SK-N-SH (cell line): ENCODE results near the gene GALNT17. TPM values are rescaled to one million over a fixed set of nuclear protein-coding genes. Genes with fewer than 3 reads are reported as not detected.
"Not testable (repeated sequence)": the region's sequence is repeated elsewhere in the genome, so short reads cannot be mapped to it uniquely, and the experiment has no call there.

Source experiments
- CTCF ChIA-PET: fragments of 300-600, 350-600 bp; formaldehyde crosslinking; extraction: SDS; loops from one replicate; lab custom pipeline; 2021; lab: Yijun Ruan, JAX
- POLR2A ChIA-PET: fragments of 350-600 bp; sonication (Branson Sonifier 250); formaldehyde crosslinking; extraction: SDS; loops from one replicate; lab custom pipeline; 2020; ENCODE audit warnings: antibody characterized with exemption, inconsistent platforms; lab: Yijun Ruan, JAX
- DNase-seq: peaks from one replicate; pipeline ENCODE4 v3.0.0; 2012
- H2AFZ ChIP-seq: fragments of 200-600 bp; sonication (generic); 2 replicates; pipeline ENCODE4 v1.8.1; 2016; ENCODE audit warnings: antibody characterized with exemption, mild to moderate bottlenecking, low read depth
- H3F3A ChIP-seq: fragments of 200-600 bp; sonication (generic); replicated peaks from 2 replicates; pipeline ENCODE3; 2016; ENCODE audit warnings: antibody characterized with exemption, mild to moderate bottlenecking; ENCODE audit not compliant: insufficient read depth
- H3K27ac ChIP-seq, 2 experiments: fragments of 200-500 bp in 1 of 2; fragments of 200-600 bp in 1 of 2; sonication (Bioruptor generic) in 1 of 2; sonication (generic), shearing (Covaris generic) in 1 of 2; 2 replicates each; pipeline versions ENCODE4 v1.5.1 to v1.6.1; 2014 to 2016; ENCODE audit warnings: low read depth in 2 of 2, inconsistent platforms in 1 of 2, low read length in 1 of 2, mild to moderate bottlenecking in 1 of 2, mixed read lengths in 1 of 2
- H3K27me3 ChIP-seq: fragments of 200-600 bp; sonication (generic), shearing (Covaris generic); 2 replicates; pipeline ENCODE4 v1.6.1; 2016; ENCODE audit warnings: mixed run types; ENCODE audit not compliant: insufficient read depth
- H3K36me3 ChIP-seq, 2 experiments: fragments of 200-500 bp in 1 of 2; fragments of 200-600 bp in 1 of 2; sonication (Bioruptor generic) in 1 of 2; sonication (generic) in 1 of 2; replicated peaks in 1 of 2; 2 replicates each; pipeline versions ENCODE3 to v1.5.1; 2014 to 2016; ENCODE audit warnings: low read length in 1 of 2, mild to moderate bottlenecking in 1 of 2; ENCODE audit not compliant: insufficient read depth in 2 of 2, control insufficient read depth in 1 of 2
- H3K4me1 ChIP-seq, 2 experiments: fragments of 200-500 bp in 1 of 2; fragments of 200-600 bp in 1 of 2; sonication (Bioruptor generic) in 1 of 2; sonication (generic), shearing (Covaris generic) in 1 of 2; 2 replicates each; pipeline versions ENCODE4 v1.5.1 to v1.6.1; 2014 to 2016; ENCODE audit warnings: low read depth in 1 of 2, low read length in 1 of 2, mixed run types in 1 of 2; ENCODE audit not compliant: insufficient read depth in 2 of 2, control insufficient read depth in 1 of 2
- H3K4me2 ChIP-seq: fragments of 200-600 bp; sonication (generic), shearing (Covaris generic); 2 replicates; pipeline ENCODE4 v1.6.1; 2017; ENCODE audit warnings: mixed run types
- H3K4me3 ChIP-seq, 2 experiments: fragments of 200-500 bp in 1 of 2; fragments of 200-600 bp in 1 of 2; sonication (Bioruptor generic) in 1 of 2; sonication (generic), shearing (Covaris generic) in 1 of 2; 2 replicates each; pipeline versions ENCODE4 v1.5.1 to v1.8.1; 2014 to 2016; ENCODE audit warnings: low read depth in 2 of 2, inconsistent platforms in 1 of 2, low read length in 1 of 2, mild to moderate bottlenecking in 1 of 2, mixed read lengths in 1 of 2, moderate library complexity in 1 of 2
- H3K79me2 ChIP-seq: fragments of 200-600 bp; sonication (generic); 2 replicates; pipeline ENCODE4 v1.8.1; 2017; ENCODE audit warnings: mild to moderate bottlenecking; ENCODE audit not compliant: insufficient read depth
- H3K9ac ChIP-seq: fragments of 200-600 bp; sonication (generic); 2 replicates; pipeline ENCODE4 v1.6.1; 2017; ENCODE audit warnings: mixed run types
- H3K9me2 ChIP-seq: fragments of 200-600 bp; sonication (generic); 2 replicates; pipeline ENCODE4 v1.6.1; 2017; ENCODE audit warnings: mixed run types
- H3K9me3 ChIP-seq: fragments of 200-600 bp; sonication (generic); 2 replicates; pipeline ENCODE4 v1.6.1; 2017; ENCODE audit warnings: mixed run types, mild to moderate bottlenecking, moderate library complexity
- H4K20me1 ChIP-seq: fragments of 200-600 bp; sonication (generic); 2 replicates; pipeline ENCODE4 v1.6.1; 2017; ENCODE audit warnings: mild to moderate bottlenecking, mixed run types; ENCODE audit not compliant: insufficient read depth
- ELF1 ChIP-seq: IDR thresholded peaks from 2 replicates; pipeline ENCODE4 v1.4.0; 2012
- FOSL2 ChIP-seq: IDR thresholded peaks from 2 replicates; pipeline ENCODE4 v1.4.0; 2012; ENCODE audit warnings: low read depth, mild to moderate bottlenecking, moderate library complexity, borderline replicate concordance
- FOXM1 ChIP-seq: IDR thresholded peaks from 2 replicates; pipeline ENCODE4 v1.4.0; 2012; ENCODE audit warnings: low read depth, mild to moderate bottlenecking
- MXI1 ChIP-seq: IDR thresholded peaks from 2 replicates; pipeline ENCODE4 v1.6.1; 2012; ENCODE audit warnings: mild to moderate bottlenecking, low read depth, low read length, improper control_type of control experiment
- NFIC ChIP-seq: IDR thresholded peaks from 2 replicates; pipeline ENCODE4 v1.4.0; 2012; ENCODE audit warnings: borderline replicate concordance
- NRF1 ChIP-seq: IDR thresholded peaks from 2 replicates; pipeline ENCODE4 v1.6.1; 2012; ENCODE audit warnings: low read depth, mild to moderate bottlenecking, low read length
- RAD21 ChIP-seq: IDR thresholded peaks from 2 replicates; pipeline ENCODE4 v1.6.1; 2012; ENCODE audit warnings: mild to moderate bottlenecking, low read length
- REST ChIP-seq: IDR thresholded peaks from 2 replicates; pipeline ENCODE4 v1.6.1; 2012; ENCODE audit warnings: mild to moderate bottlenecking, low read depth, low read length, moderate library complexity
- RXRA ChIP-seq: IDR thresholded peaks from 2 replicates; pipeline ENCODE4 v1.4.0; 2012; ENCODE audit warnings: low read depth, mild to moderate bottlenecking, borderline replicate concordance
- SMC3 ChIP-seq: IDR thresholded peaks from 2 replicates; pipeline ENCODE4 v1.6.1; 2012; ENCODE audit warnings: low read depth, low read length, improper control_type of control experiment
- TAF1 ChIP-seq: IDR thresholded peaks from 2 replicates; pipeline ENCODE4 v1.6.1; 2012; ENCODE audit warnings: low read depth, mild to moderate bottlenecking, low read length, moderate library complexity, borderline replicate concordance
- WGBS: methylation state at CpG from one replicate; pipeline ENCODE4 v1.1.6; 2017; ENCODE audit warnings: low lambda C conversion rate; 5-methylcytosine and 5-hydroxymethylcytosine counted together
- polyA plus RNA-seq, 3 experiments: library from polyadenylated mRNA; depleted of rRNA; stranded (reverse); fragments of >200 nt; gene quantifications; 2 replicates each; pipeline ENCODE4 v1.2.3, GENCODE V29; 2012

The GALNT17 gene
- polyA plus RNA-seq, 1 of the 3 experiments (the other 2 are of a cell fraction): not detected

GRCh38 chr7:71210220-71210619 lies 78.3 kb downstream of the GALNT17 start:
- TF ChIP-seq TAF1 (no peak), SMC3 (no peak), RAD21 (no peak), FOSL2 (no peak), REST (no peak), NFIC (no peak), RXRA (no peak), MXI1 (no peak), ELF1 (no peak), FOXM1 (no peak)
- TF ChIP-seq, all 33 proteins: peak for 0
- no peaks in the 10 kb centered on the region for H3K79me2 ChIP-seq
- no peaks in the 10 kb centered on the region for H3K27me3 ChIP-seq
- no peak overlapping the region for H3K27ac ChIP-seq
- H3K36me3 ChIP-seq: no peaks in the 10 kb centered on the region
- no peak overlapping the region for H2AFZ ChIP-seq
- no peaks in the 10 kb centered on the region for H3F3A ChIP-seq
- H3K4me3 ChIP-seq: no peak overlapping the region
- 0% methylated on average over 5 of the region's 5 CpGs for WGBS
- no peaks in the 10 kb centered on the region for H4K20me1 ChIP-seq
- no peak for DNase-seq
- ChIA-PET CTCF (no interaction called here), POLR2A (no interaction called here)
- H3K9me2 ChIP-seq: no peaks in the 10 kb centered on the region
- no peaks in the 10 kb centered on the region; the same call in 1 of the 2 replicates for H3K9me3 ChIP-seq
- H3K4me2 ChIP-seq: no peak overlapping the region
- no peaks in the 10 kb centered on the region for H3K4me1 ChIP-seq
- H3K9ac ChIP-seq: no peak overlapping the region

- H3K9me2 ChIP-seq, DNase-seq, H3K9me3 ChIP-seq, H3K27me3 ChIP-seq, H3K9ac ChIP-seq, H2AFZ ChIP-seq, H3F3A ChIP-seq, H3K4me3 ChIP-seq, H3K36me3 ChIP-seq, H3K4me2 ChIP-seq, H3K79me2 ChIP-seq, CTCF ChIA-PET, H3K4me1 ChIP-seq, H3K27ac ChIP-seq, H4K20me1 ChIP-seq: not testable (repeated sequence)
- 5% methylated on average over 4 of the region's 4 CpGs for WGBS
- POLR2A ChIA-PET: interaction anchor here (0.6 kb wide), 1 partner anchor 11 kb away, joined by 3 read pairs; no protein-coding TSS in a partner anchor
Measured at GRCh38 chr7:71212433-71212832, 80.5 kb downstream of the GALNT17 start.

GRCh38 chr7:71216211-71216610 lies 84.3 kb downstream of the GALNT17 start:
- WGBS: 39% methylated on average over 4 of the region's 4 CpGs
- Histone ChIP-seq H3K9ac (no peak overlapping the region), H3K36me3 (no peaks in the 10 kb centered on the region), H3K9me3 (peaks cover 7% of the 10 kb centered on the region; the same call in 1 of the 2 replicates), H3K4me2 (no peak overlapping the region), H3K9me2 (no peaks in the 10 kb centered on the region), H4K20me1 (no peaks in the 10 kb centered on the region), H2AFZ (no peak overlapping the region), H3K27ac (no peak overlapping the region), H3K27me3 (no peaks in the 10 kb centered on the region), H3K4me3 (no peak overlapping the region), H3K4me1 (no peaks in the 10 kb centered on the region), H3K79me2 (no peaks in the 10 kb centered on the region), H3F3A (no peaks in the 10 kb centered on the region)
- CTCF ChIA-PET: no interaction called here
- DNase-seq: no peak
- POLR2A ChIA-PET: no interaction called here
- no peak for TF ChIP-seq NRF1
